Thyroid gland (tissue), 4 donors: ENCODE measurements around the gene GBGT1.

Experiments
- POLR2A ChIP-seq, 2 donors: fragments of 450-650 bp; IDR thresholded peaks; one replicate each; pipeline ENCODE4 v1.6.1; 2017; ENCODE audit warnings: antibody characterized with exemption in 2 of 2, mild to moderate bottlenecking in 2 of 2, moderate library complexity in 1 of 2
- TF ChIP-seq, protein P1 (sequence below), 6 experiments: fragments of 200-600 bp in 3 of 6; fragments of 450-650 bp in 3 of 6; sonication (generic) in 3 of 6; IDR thresholded peaks; one replicate each; pipeline ENCODE4 v1.5.1; 2016 to 2019; ENCODE audit warnings: antibody characterized with exemption in 6 of 6, mild to moderate bottlenecking in 2 of 6, inconsistent platforms in 1 of 6, moderate library complexity in 1 of 6

DNA sequence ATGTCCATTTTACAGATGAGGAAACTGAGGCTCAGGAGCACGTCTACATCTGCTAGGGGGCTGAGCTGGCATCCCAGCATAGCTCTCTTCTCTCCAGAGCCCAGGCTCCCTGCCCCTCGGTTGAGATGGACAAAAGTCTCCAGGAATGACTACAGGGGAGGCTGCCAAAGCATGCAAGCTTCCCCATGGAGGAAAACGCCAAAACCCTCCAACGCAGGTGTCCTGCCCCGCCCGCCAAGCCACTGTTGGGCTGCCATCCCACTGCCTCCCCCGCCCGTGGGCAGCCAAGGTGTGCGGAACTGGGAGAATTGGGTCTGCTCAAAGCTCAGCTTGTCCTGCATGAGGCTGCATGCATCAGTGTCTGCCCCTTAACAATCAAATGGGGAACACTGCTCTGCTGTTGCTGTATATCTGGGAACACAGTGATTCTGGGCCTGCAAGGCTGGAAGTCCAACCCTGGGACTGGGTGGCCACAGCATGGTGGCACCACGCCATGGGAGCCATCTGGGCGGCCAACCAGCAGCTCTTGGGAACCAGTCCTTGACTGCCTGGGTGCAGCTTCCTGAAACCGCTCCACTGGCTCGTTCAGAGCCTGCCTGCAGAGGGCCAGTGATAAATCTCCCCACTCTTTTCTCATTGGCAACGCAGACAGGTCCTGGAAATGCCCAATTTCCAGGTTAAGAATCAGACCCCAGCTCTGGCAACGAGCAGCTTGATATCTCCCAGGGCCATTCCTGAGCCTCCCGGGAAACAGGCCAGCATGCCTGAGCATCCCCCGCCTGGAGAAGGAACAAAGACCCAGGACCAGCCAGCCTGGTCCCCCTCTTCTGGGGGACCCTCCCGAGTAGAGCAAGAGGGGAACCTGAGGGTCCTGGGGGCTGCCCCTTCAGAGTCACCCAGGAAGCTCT, 46.2 kb downstream of the GBGT1 start:
- TF ChIP-seq, protein P1, sequence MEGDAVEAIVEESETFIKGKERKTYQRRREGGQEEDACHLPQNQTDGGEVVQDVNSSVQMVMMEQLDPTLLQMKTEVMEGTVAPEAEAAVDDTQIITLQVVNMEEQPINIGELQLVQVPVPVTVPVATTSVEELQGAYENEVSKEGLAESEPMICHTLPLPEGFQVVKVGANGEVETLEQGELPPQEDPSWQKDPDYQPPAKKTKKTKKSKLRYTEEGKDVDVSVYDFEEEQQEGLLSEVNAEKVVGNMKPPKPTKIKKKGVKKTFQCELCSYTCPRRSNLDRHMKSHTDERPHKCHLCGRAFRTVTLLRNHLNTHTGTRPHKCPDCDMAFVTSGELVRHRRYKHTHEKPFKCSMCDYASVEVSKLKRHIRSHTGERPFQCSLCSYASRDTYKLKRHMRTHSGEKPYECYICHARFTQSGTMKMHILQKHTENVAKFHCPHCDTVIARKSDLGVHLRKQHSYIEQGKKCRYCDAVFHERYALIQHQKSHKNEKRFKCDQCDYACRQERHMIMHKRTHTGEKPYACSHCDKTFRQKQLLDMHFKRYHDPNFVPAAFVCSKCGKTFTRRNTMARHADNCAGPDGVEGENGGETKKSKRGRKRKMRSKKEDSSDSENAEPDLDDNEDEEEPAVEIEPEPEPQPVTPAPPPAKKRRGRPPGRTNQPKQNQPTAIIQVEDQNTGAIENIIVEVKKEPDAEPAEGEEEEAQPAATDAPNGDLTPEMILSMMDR (IDR thresholded peaks at IDR 0.05) = peak in 3 of 6 experiments; percentile 13 to 37 (median 29)
- no peak for TF ChIP-seq POLR2A (IDR thresholded peaks at IDR 0.05)
